ENCODE data around the gene VPS37B.

The VPS37B gene

DNA sequence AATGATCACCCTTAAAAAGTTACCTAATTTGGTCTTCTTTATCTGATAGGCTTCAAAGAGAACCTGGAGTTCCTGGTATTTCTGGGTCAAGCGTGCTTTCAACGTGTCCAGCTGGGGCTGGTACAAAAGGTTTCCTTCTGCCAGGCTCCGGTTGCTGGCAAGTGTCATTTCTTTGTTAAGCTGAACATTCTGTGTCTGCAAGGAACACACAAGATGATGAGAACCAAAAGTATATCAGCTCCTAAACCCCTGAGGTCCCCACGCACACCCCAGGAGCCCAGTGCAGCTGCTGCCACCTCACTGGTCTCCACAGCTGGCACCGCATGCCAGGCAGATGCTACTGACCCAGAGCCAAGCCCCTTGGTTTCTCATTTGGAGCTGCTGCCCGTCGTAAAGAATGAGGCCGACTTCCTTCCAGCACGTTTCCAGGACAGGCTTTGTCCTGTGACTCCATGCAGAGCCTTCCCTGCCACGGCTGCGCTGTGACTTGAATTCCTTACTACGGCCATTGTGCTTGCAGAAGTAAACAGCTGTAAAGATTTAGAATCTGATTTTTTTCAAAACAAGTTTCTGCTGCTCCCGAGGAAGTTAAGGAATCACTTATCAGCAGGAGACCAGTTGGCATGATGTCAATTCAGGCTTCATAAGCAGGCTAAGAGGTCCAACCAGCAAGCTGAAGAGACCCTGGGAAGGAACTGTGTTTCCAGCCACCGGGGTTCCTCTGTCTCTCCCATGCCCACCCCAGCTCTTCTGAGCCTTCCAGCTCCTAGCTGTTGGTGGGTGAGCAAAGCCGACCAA, 24.9 kb downstream of the VPS37B start:
- Histone ChIP-seq H3K27me3 (no peaks in the 10 kb centered on the region), H3K4me1 (peaks cover 5 to 53% (median 21%) of the 10 kb centered on the region in 4 donors), H3K9me3 (no peaks in the 10 kb centered on the region), H3K36me3 (peaks cover 38 to 43% (median 42%) of the 10 kb centered on the region in 3 donors), H3K4me3 (peak overlapping the region; percentile 35 to 45), H3K27ac (peak overlapping the region; percentile 62 to 65)
- intact Hi-C loops (cut with DNase I; ENCODE audit: low total_unique reads): no loop called here
- peak in 1 of 2 donors; percentile 69 for DNase-seq
- TF ChIP-seq, protein P1, sequence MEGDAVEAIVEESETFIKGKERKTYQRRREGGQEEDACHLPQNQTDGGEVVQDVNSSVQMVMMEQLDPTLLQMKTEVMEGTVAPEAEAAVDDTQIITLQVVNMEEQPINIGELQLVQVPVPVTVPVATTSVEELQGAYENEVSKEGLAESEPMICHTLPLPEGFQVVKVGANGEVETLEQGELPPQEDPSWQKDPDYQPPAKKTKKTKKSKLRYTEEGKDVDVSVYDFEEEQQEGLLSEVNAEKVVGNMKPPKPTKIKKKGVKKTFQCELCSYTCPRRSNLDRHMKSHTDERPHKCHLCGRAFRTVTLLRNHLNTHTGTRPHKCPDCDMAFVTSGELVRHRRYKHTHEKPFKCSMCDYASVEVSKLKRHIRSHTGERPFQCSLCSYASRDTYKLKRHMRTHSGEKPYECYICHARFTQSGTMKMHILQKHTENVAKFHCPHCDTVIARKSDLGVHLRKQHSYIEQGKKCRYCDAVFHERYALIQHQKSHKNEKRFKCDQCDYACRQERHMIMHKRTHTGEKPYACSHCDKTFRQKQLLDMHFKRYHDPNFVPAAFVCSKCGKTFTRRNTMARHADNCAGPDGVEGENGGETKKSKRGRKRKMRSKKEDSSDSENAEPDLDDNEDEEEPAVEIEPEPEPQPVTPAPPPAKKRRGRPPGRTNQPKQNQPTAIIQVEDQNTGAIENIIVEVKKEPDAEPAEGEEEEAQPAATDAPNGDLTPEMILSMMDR (IDR thresholded peaks at IDR 0.05): no peak

DNA sequence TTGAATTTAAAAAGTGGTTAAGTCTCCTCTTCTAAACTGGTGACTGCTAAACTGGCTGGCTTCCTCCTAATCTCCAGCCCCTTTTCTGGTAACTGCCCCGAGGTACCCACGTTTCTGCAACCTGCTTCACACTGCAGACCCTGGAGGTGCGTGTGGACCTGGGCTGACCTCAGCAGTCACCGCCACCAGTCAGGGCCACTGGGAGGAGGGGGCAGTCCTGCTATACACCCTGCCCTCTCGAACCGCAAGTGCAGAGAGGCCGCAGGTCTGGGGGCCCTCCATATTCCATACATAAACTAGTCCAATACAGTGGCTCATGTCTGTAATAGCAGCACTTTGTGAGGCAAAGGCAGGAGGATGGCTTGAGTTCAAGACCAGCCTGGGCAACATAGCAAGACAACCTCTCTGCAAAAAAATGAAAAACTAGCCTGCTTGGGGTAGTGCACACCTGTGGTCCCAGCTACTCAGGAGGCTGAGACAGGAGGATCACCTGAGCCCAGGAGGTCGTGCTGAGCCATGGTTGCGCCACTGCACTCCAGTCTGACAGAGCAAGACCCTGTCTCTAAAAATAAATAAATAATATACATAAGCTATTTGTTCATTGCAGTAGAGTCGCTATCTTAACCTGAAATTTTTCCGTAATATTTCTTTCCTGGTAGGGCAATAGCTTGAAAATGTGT, 25.6 kb downstream of the VPS37B start:
- H3K4me1 ChIP-seq: peaks cover 5 to 53% (median 21%) of the 10 kb centered on the region in 4 donors
- intact Hi-C loops (cut with DNase I; ENCODE audit: low total_unique reads): no loop called here
- no peak overlapping the region for H3K4me3 ChIP-seq
- H3K27me3 ChIP-seq: no peaks in the 10 kb centered on the region
- TF ChIP-seq, protein P1 (IDR thresholded peaks at IDR 0.05): no peak
- DNase-seq: peak in 1 of 2 donors; percentile 44
- H3K9me3 ChIP-seq: no peaks in the 10 kb centered on the region
- H3K27ac ChIP-seq: peak overlapping the region in 1 of 2 donors; percentile 65
- H3K36me3 ChIP-seq: peaks cover 44 to 50% (median 46%) of the 10 kb centered on the region in 3 donors

DNA sequence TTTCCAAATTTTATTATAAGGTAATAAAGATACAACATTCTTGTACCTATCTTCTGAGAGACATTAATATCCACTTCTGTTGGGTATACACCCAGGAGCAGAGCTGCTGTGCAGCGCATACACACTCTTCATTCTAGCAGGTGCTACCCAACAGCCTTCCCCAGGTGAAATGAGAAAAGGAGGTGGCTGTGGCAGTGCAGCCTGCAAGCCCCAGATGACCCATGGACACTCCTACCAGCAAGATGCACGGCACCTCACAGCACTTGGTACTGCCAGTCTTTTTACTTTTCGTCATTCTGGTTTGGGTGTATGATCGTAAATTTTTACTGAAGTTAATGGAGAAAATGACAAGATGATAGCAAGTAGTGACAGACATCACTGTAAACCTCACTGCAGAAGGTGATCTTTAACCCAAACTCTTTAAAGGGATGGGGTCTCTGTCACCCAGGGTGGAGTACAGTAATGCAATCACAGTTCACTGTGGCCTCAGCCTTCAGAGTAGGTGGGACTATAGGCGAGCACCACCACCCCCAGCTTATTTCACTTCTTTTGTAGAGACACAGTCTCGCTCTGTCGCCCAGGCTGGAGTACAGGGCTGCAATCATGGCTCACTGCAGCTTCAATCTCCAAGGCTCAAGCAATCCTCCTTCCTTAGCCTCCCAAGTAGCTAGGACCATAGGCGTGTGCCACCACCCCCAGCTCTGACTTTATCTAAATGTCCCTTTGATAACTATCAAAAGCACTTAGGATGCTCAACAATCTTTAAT, 26.5 kb downstream of the VPS37B start:
- peaks cover 5 to 59% (median 21%) of the 10 kb centered on the region in 4 donors for H3K4me1 ChIP-seq
- H3K27me3 ChIP-seq: no peaks in the 10 kb centered on the region
- intact Hi-C loops (cut with DNase I; ENCODE audit: low total_unique reads): no loop called here
- no peaks in the 10 kb centered on the region for H3K9me3 ChIP-seq
- no peak overlapping the region for H3K4me3 ChIP-seq
- DNase-seq: peak in 1 of 2 donors; percentile 25
- TF ChIP-seq, protein P1 (IDR thresholded peaks at IDR 0.05): no peak
- H3K27ac ChIP-seq: no peak overlapping the region
- peaks cover 46 to 59% (median 51%) of the 10 kb centered on the region in 3 donors for H3K36me3 ChIP-seq

DNA sequence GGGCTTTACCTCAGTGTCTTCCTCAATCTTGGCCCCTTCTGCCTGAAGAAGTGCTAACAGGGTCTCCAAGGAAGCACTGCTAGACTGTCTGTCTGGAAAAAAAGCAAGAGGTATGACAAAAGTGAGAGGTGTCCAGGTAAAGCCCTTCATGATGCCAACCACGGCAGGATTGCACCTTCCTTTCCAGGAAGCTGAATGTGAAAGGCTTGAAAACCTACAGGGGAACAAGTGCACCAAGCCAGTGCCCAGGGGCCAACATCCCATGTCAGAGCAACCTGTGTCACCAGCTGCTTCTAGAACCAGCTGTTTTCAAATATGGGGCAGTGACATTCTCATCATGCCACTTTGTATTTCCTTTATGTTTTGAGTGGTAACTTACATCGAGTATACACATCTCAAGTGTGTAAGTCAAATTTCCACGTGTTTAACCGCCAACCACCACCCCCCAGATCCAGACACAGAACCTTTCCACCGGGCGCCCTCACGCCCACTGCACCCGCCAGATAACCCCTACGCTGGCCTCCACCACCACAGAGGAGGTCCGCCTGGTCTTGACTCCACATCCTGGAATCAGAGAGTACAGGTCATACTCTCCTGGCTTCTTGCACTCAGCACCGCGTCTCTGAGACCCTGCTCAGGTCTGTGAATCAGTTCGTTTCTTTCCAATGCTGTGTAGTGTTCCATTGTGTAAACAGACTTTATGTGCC, 27.3 kb downstream of the VPS37B start:
- intact Hi-C loops (cut with DNase I; ENCODE audit: low total_unique reads): no loop called here
- Histone ChIP-seq H3K27ac (no peak overlapping the region), H3K9me3 (no peaks in the 10 kb centered on the region), H3K27me3 (no peaks in the 10 kb centered on the region), H3K4me1 (peaks cover 5 to 62% (median 21%) of the 10 kb centered on the region in 4 donors), H3K36me3 (peaks cover 46 to 61% (median 53%) of the 10 kb centered on the region in 3 donors), H3K4me3 (no peak overlapping the region)
- peak in 1 of 2 donors; percentile 42 for DNase-seq
- TF ChIP-seq, protein P1 (IDR thresholded peaks at IDR 0.05): no peak
